ENCODE measurements around the gene FNDC3B.

The FNDC3B gene

GRCh38 chr3:172138792-172139507 is 99.6 kb downstream of the FNDC3B start:
- H3K4me1 Mint-ChIP-seq (ENCODE audit: low read depth): peaks cover 74% of the 10 kb centered on the region
- H3K4me3 Mint-ChIP-seq: peak overlapping the region; percentile 30
- no peak for DNase-seq
- no peaks in the 10 kb centered on the region for H3K27me3 Mint-ChIP-seq
- H3K27ac Mint-ChIP-seq: peak overlapping the region; percentile 86
- H3K36me3 Mint-ChIP-seq (ENCODE audit: low read depth): peaks cover 21% of the 10 kb centered on the region
- no peaks in the 10 kb centered on the region for H3K9me3 Mint-ChIP-seq

- Mint-ChIP-seq H3K4me1 (ENCODE audit: low read depth) (peaks cover 75% of the 10 kb centered on the region), H3K4me3 (no peak overlapping the region), H3K36me3 (ENCODE audit: low read depth) (peaks cover 21% of the 10 kb centered on the region), H3K9me3 (no peaks in the 10 kb centered on the region), H3K27me3 (no peaks in the 10 kb centered on the region), H3K27ac (no peak overlapping the region)
- no peak for DNase-seq
Observed at GRCh38 chr3:172139528-172140276, 100.3 kb downstream of the FNDC3B start.

GRCh38 chr3:172140499-172141391 is 101.4 kb downstream of the FNDC3B start:
- Mint-ChIP-seq H3K36me3 (ENCODE audit: low read depth) (peaks cover 15% of the 10 kb centered on the region), H3K9me3 (no peaks in the 10 kb centered on the region), H3K27ac (no peak overlapping the region), H3K4me3 (no peak overlapping the region), H3K4me1 (ENCODE audit: low read depth) (peaks cover 75% of the 10 kb centered on the region), H3K27me3 (no peaks in the 10 kb centered on the region)
- DNase-seq: no peak

GRCh38 chr3:172142051-172142863 is 102.9 kb downstream of the FNDC3B start:
- Mint-ChIP-seq H3K36me3 (ENCODE audit: low read depth) (peaks cover 3% of the 10 kb centered on the region), H3K9me3 (no peaks in the 10 kb centered on the region), H3K27me3 (no peaks in the 10 kb centered on the region), H3K4me3 (no peak overlapping the region), H3K4me1 (ENCODE audit: low read depth) (peaks cover 66% of the 10 kb centered on the region), H3K27ac (no peak overlapping the region)
- no peak for DNase-seq

GRCh38 chr3:172142864-172143451 is 103.6 kb downstream of the FNDC3B start:
- Mint-ChIP-seq H3K4me1 (ENCODE audit: low read depth) (peaks cover 64% of the 10 kb centered on the region), H3K27ac (no peak overlapping the region), H3K27me3 (no peaks in the 10 kb centered on the region), H3K36me3 (ENCODE audit: low read depth) (peaks cover 3% of the 10 kb centered on the region), H3K4me3 (no peak overlapping the region), H3K9me3 (no peaks in the 10 kb centered on the region)
- DNase-seq: no peak

- peak overlapping the region; percentile 40 for H3K27ac Mint-ChIP-seq
- H3K27me3 Mint-ChIP-seq: no peaks in the 10 kb centered on the region
- H3K4me1 Mint-ChIP-seq (ENCODE audit: low read depth): peaks cover 65% of the 10 kb centered on the region
- H3K4me3 Mint-ChIP-seq: no peak overlapping the region
- DNase-seq: no peak
- peaks cover 3% of the 10 kb centered on the region for H3K36me3 Mint-ChIP-seq (ENCODE audit: low read depth)
- H3K9me3 Mint-ChIP-seq: no peaks in the 10 kb centered on the region
Observed at GRCh38 chr3:172143739-172144497, 104.5 kb downstream of the FNDC3B start.

GRCh38 chr3:172144601-172145000 is 105.2 kb downstream of the FNDC3B start:
- no peaks in the 10 kb centered on the region for H3K27me3 Mint-ChIP-seq
- H3K4me3 Mint-ChIP-seq: no peak overlapping the region
- no peak overlapping the region for H3K27ac Mint-ChIP-seq
- H3K9me3 Mint-ChIP-seq: no peaks in the 10 kb centered on the region
- peaks cover 63% of the 10 kb centered on the region for H3K4me1 Mint-ChIP-seq (ENCODE audit: low read depth)
- no peak for DNase-seq
- H3K36me3 Mint-ChIP-seq (ENCODE audit: low read depth): peaks cover 3% of the 10 kb centered on the region

- Mint-ChIP-seq H3K4me3 (no peak overlapping the region), H3K9me3 (no peaks in the 10 kb centered on the region), H3K36me3 (ENCODE audit: low read depth) (peaks cover 3% of the 10 kb centered on the region), H3K4me1 (ENCODE audit: low read depth) (peaks cover 57% of the 10 kb centered on the region), H3K27me3 (no peaks in the 10 kb centered on the region), H3K27ac (no peak overlapping the region)
- DNase-seq: no peak
Observed at GRCh38 chr3:172145031-172145686, 105.8 kb downstream of the FNDC3B start.

- Mint-ChIP-seq H3K27me3 (no peaks in the 10 kb centered on the region), H3K4me1 (ENCODE audit: low read depth) (peaks cover 48% of the 10 kb centered on the region), H3K27ac (no peak overlapping the region), H3K4me3 (no peak overlapping the region), H3K36me3 (ENCODE audit: low read depth) (peaks cover 3% of the 10 kb centered on the region), H3K9me3 (no peaks in the 10 kb centered on the region)
- DNase-seq: no peak
Observed at GRCh38 chr3:172146349-172146748, 107.0 kb downstream of the FNDC3B start.

- Mint-ChIP-seq H3K27me3 (no peaks in the 10 kb centered on the region), H3K4me1 (ENCODE audit: low read depth) (peaks cover 50% of the 10 kb centered on the region), H3K4me3 (no peak overlapping the region), H3K36me3 (ENCODE audit: low read depth) (peaks cover 3% of the 10 kb centered on the region), H3K9me3 (no peaks in the 10 kb centered on the region), H3K27ac (no peak overlapping the region)
- DNase-seq: no peak
Observed at GRCh38 chr3:172147113-172147818, 107.9 kb downstream of the FNDC3B start.

- H3K4me3 Mint-ChIP-seq: no peak overlapping the region
- H3K36me3 Mint-ChIP-seq (ENCODE audit: low read depth): peaks cover 3% of the 10 kb centered on the region
- DNase-seq: no peak
- H3K27me3 Mint-ChIP-seq: no peaks in the 10 kb centered on the region
- H3K4me1 Mint-ChIP-seq (ENCODE audit: low read depth): peaks cover 55% of the 10 kb centered on the region
- H3K27ac Mint-ChIP-seq: peak overlapping the region; percentile 1
- no peaks in the 10 kb centered on the region for H3K9me3 Mint-ChIP-seq
Observed at GRCh38 chr3:172148241-172148640, 108.9 kb downstream of the FNDC3B start.
